H9 (cell line): ENCODE measurements around the gene PJA2. TPM values are rescaled to one million over a fixed set of nuclear protein-coding genes. Genes with fewer than 3 reads are reported as not detected.

Source experiments
- DNase-seq: peaks from one replicate; pipeline ENCODE4 v3.0.0-alpha.2; 2017
- H2AFZ ChIP-seq: one replicate; pipeline ENCODE4 v1.6.1; 2013; ENCODE audit warnings: mild to moderate bottlenecking, low read length, control low read depth, moderate library complexity
- H2AK5ac ChIP-seq: 2 replicates; pipeline ENCODE4 v1.6.1; 2013; ENCODE audit warnings: low read length, control low read depth, mixed read lengths; ENCODE audit not compliant: insufficient read length
- H2BK120ac ChIP-seq: one replicate; pipeline ENCODE4 v1.6.1; 2013; ENCODE audit warnings: low read depth, mild to moderate bottlenecking, low read length, control low read depth, inconsistent platforms; ENCODE audit not compliant: poor library complexity, severe bottlenecking
- H2BK12ac ChIP-seq: 2 replicates; pipeline ENCODE4 v1.6.1; 2013; ENCODE audit warnings: low read length, control low read depth, mixed read lengths, low read depth; ENCODE audit not compliant: insufficient read length
- H2BK15ac ChIP-seq: 2 replicates; pipeline ENCODE4 v1.6.1; 2013; ENCODE audit warnings: low read depth, low read length, control low read depth
- H2BK20ac ChIP-seq: one replicate; pipeline ENCODE4 v1.6.1; 2013; ENCODE audit warnings: low read depth, mild to moderate bottlenecking, low read length, control low read depth, inconsistent platforms; ENCODE audit not compliant: poor library complexity, severe bottlenecking
- H2BK5ac ChIP-seq: 2 replicates; pipeline ENCODE4 v1.6.1; 2013; ENCODE audit warnings: low read length, control low read depth, mixed read lengths; ENCODE audit not compliant: insufficient read length
- H3K14ac ChIP-seq: 2 replicates; pipeline ENCODE4 v1.6.1; 2013; ENCODE audit warnings: low read length, control low read depth; ENCODE audit not compliant: insufficient read depth
- H3K18ac ChIP-seq: 2 replicates; pipeline ENCODE4 v1.6.1; 2013; ENCODE audit warnings: low read depth, mild to moderate bottlenecking, mixed read lengths, low read length, control low read depth; ENCODE audit not compliant: insufficient read length
- H3K23ac ChIP-seq: 2 replicates; pipeline ENCODE4 v1.6.1; 2013; ENCODE audit warnings: low read length, control low read depth, mixed read lengths, low read depth; ENCODE audit not compliant: insufficient read length
- H3K23me2 ChIP-seq: 2 replicates; pipeline ENCODE4 v1.6.1; 2013; ENCODE audit warnings: low read depth, mild to moderate bottlenecking, mixed read lengths, low read length, control low read depth; ENCODE audit not compliant: insufficient read length, poor library complexity, severe bottlenecking
- H3K27ac ChIP-seq: 2 replicates; pipeline ENCODE4 v1.5.1; 2013; ENCODE audit warnings: low read length, control low read depth, mixed read lengths, low read depth; ENCODE audit not compliant: insufficient read length
- H3K27me3 ChIP-seq: 2 replicates; pipeline ENCODE4 v1.6.1; 2013; ENCODE audit warnings: low read length, control low read depth, inconsistent platforms; ENCODE audit not compliant: insufficient read depth
- H3K4ac ChIP-seq: 2 replicates; pipeline ENCODE4 v1.6.1; 2013; ENCODE audit warnings: low read depth, mild to moderate bottlenecking, control low read depth, inconsistent platforms, low read length, moderate library complexity
- H3K4me1 ChIP-seq: 2 replicates; pipeline ENCODE4 v1.6.1; 2013; ENCODE audit warnings: low read length, control low read depth, inconsistent platforms; ENCODE audit not compliant: insufficient read depth
- H3K4me2 ChIP-seq: 2 replicates; pipeline ENCODE4 v1.6.1; 2013; ENCODE audit warnings: low read length, control low read depth, mixed read lengths; ENCODE audit not compliant: insufficient read length, insufficient read depth
- H3K56ac ChIP-seq: 2 replicates; pipeline ENCODE4 v1.6.1; 2013; ENCODE audit warnings: low read depth, mild to moderate bottlenecking, mixed read lengths, low read length, control low read depth; ENCODE audit not compliant: insufficient read length
- H3K79me1 ChIP-seq: 2 replicates; pipeline ENCODE4 v1.6.1; 2013; ENCODE audit warnings: low read depth, mild to moderate bottlenecking, moderate library complexity, low read length, control low read depth, inconsistent platforms; ENCODE audit not compliant: insufficient read depth, poor library complexity, severe bottlenecking
- H3K79me2 ChIP-seq: 2 replicates; pipeline ENCODE4 v1.6.1; 2013; ENCODE audit warnings: low read length, control low read depth, inconsistent platforms; ENCODE audit not compliant: insufficient read depth
- H3K9ac ChIP-seq: 2 replicates; pipeline ENCODE4 v1.6.1; 2013; ENCODE audit warnings: low read length, control low read depth, mixed read lengths; ENCODE audit not compliant: insufficient read length; ENCODE audit errors: extremely low read depth
- H3K9me3 ChIP-seq: one replicate; pipeline ENCODE4 v1.6.1; 2013; ENCODE audit warnings: low read depth, low read length, inconsistent platforms; ENCODE audit not compliant: control insufficient read depth
- H3T11ph ChIP-seq: one replicate; pipeline ENCODE4 v1.6.1; 2013; ENCODE audit warnings: mild to moderate bottlenecking, low read length, control low read depth, inconsistent platforms
- H4K20me1 ChIP-seq: one replicate; pipeline ENCODE4 v1.6.1; 2013; ENCODE audit not compliant: control insufficient read depth, insufficient read length, insufficient read depth
- H4K5ac ChIP-seq: 2 replicates; pipeline ENCODE4 v1.6.1; 2013; ENCODE audit warnings: low read depth, mild to moderate bottlenecking, mixed read lengths, low read length, control low read depth; ENCODE audit not compliant: insufficient read length
- H4K8ac ChIP-seq: replicated peaks from 2 replicates; pipeline ENCODE4 v1.6.1; 2013; ENCODE audit warnings: low read length, control low read depth, mixed read lengths, low read depth; ENCODE audit not compliant: insufficient read length
- H4K91ac ChIP-seq: 2 replicates; pipeline ENCODE4 v1.6.1; 2013; ENCODE audit warnings: low read depth, mild to moderate bottlenecking, moderate library complexity, mixed read lengths, low read length, control low read depth; ENCODE audit not compliant: insufficient read length
- H3K27ac Mint-ChIP-seq, 3 experiments: 2 replicates in 2 of 3; 3 replicates in 1 of 3; pipeline ENCODE4 v1.8.0; 2020 to 2021; ENCODE audit warnings: mixed read lengths in 3 of 3, mild to moderate bottlenecking in 1 of 3, moderate library complexity in 1 of 3
- H3K27me3 Mint-ChIP-seq: 2 replicates; pipeline ENCODE4 v1.8.0; 2021; ENCODE audit warnings: low read depth, mild to moderate bottlenecking, moderate library complexity, mixed read lengths
- H3K36me3 Mint-ChIP-seq, 3 experiments: 2 replicates in 2 of 3; 3 replicates in 1 of 3; pipeline ENCODE4 v1.8.0; 2020 to 2021; ENCODE audit warnings: low read depth in 3 of 3, mixed read lengths in 3 of 3; ENCODE audit not compliant: insufficient read depth in 1 of 3
- H3K4me1 Mint-ChIP-seq, 2 experiments: 2 replicates each; pipeline ENCODE4 v1.8.0; 2020; ENCODE audit warnings: mixed read lengths in 2 of 2
- H3K4me3 Mint-ChIP-seq, 2 experiments: 2 replicates in 1 of 2; 3 replicates in 1 of 2; pipeline ENCODE4 v1.8.0; 2020 to 2021; ENCODE audit warnings: mild to moderate bottlenecking in 2 of 2, mixed read lengths in 2 of 2, moderate library complexity in 1 of 2
- H3K9me3 Mint-ChIP-seq, 2 experiments: 2 replicates in 1 of 2; 3 replicates in 1 of 2; pipeline ENCODE4 v1.8.0; 2020; ENCODE audit warnings: mild to moderate bottlenecking in 2 of 2, mixed read lengths in 2 of 2, moderate library complexity in 1 of 2
- whole genome bisulfite sequencing: extraction: QIAGEN DNeasy Blood & Tissue Kit; methylation state at CpG from one replicate; pipeline ENCODE4 v1.1.7; 2013; ENCODE audit warnings: missing lambda C conversion rate, low lambda C conversion rate, mixed read lengths; ENCODE audit not compliant: insufficient read length; ENCODE audit errors: extremely low coverage; 5-methylcytosine and 5-hydroxymethylcytosine counted together
- total RNA-seq: library from RNA; stranded (reverse); gene quantifications from 2 replicates; pipeline ENCODE4 v1.2.1, GENCODE V29; 2021
- TF ChIP-seq, protein P1 (sequence below): fragments of 200-600 bp; sonication (generic); conservative IDR thresholded peaks from 3 replicates; pipeline ENCODE4 v1.8.0; 2021; ENCODE audit warnings: antibody characterized with exemption, mild to moderate bottlenecking

Gene PJA2
- total RNA-seq, 1 experiment from 2014 or later: 41.5 TPM

- Histone ChIP-seq H3K9ac (no peak overlapping the region), H3K18ac (no peak overlapping the region), H3K4me2 (no peak overlapping the region), H3K23me2 (no peaks in the 10 kb centered on the region), H2AK5ac (no peak overlapping the region), H2BK120ac (no peak overlapping the region), H2BK15ac (no peak overlapping the region), H3T11ph (no peak overlapping the region), H2BK20ac (no peak overlapping the region), H4K5ac (no peak overlapping the region), H4K20me1 (no peaks in the 10 kb centered on the region), H2BK12ac (no peak overlapping the region), H3K56ac (no peak overlapping the region), H2AFZ (no peak overlapping the region), H3K27ac (no peak overlapping the region), H3K23ac (no peak overlapping the region), H3K14ac (no peak overlapping the region), H3K9me3 (no peaks in the 10 kb centered on the region), H3K27me3 (no peaks in the 10 kb centered on the region), H2BK5ac (no peak overlapping the region), H3K79me1 (no peaks in the 10 kb centered on the region), H3K4ac (no peak overlapping the region), H4K8ac (no peak overlapping the region), H3K79me2 (no peaks in the 10 kb centered on the region), H4K91ac (no peak overlapping the region), H3K4me1 (no peaks in the 10 kb centered on the region)
- Mint-ChIP-seq H3K27ac (no peak overlapping the region), H3K27me3 (no peaks in the 10 kb centered on the region), H3K4me1 (no peaks in the 10 kb centered on the region), H3K9me3 (0 out of 5 replicates have a peak, but pooled peaks cover 0 to under 1% of the 10 kb centered on the region in 2 experiments), H3K36me3 (peaks cover 15 to 33% (median 32%) of the 10 kb centered on the region in 3 experiments), H3K4me3 (no peak overlapping the region)
- TF ChIP-seq, protein P1, sequence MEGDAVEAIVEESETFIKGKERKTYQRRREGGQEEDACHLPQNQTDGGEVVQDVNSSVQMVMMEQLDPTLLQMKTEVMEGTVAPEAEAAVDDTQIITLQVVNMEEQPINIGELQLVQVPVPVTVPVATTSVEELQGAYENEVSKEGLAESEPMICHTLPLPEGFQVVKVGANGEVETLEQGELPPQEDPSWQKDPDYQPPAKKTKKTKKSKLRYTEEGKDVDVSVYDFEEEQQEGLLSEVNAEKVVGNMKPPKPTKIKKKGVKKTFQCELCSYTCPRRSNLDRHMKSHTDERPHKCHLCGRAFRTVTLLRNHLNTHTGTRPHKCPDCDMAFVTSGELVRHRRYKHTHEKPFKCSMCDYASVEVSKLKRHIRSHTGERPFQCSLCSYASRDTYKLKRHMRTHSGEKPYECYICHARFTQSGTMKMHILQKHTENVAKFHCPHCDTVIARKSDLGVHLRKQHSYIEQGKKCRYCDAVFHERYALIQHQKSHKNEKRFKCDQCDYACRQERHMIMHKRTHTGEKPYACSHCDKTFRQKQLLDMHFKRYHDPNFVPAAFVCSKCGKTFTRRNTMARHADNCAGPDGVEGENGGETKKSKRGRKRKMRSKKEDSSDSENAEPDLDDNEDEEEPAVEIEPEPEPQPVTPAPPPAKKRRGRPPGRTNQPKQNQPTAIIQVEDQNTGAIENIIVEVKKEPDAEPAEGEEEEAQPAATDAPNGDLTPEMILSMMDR: no peak
- no peak for DNase-seq
- no CpG with 5 or more reads among the region's 2 CpGs for WGBS
These were observed 64.1 kb downstream of the PJA2 start for GRCh38 chr5:109345699-109346098.
